Stomach (tissue), 4 donors: ENCODE results near the gene C5.

Experiments
- EP300 ChIP-seq: sonication (generic); formaldehyde crosslinking; IDR thresholded peaks from one replicate; pipeline ENCODE4 v1.6.1; 2017; ENCODE audit warnings: antibody characterized with exemption
- POLR2A ChIP-seq, 4 donors: fragments of 450-650 bp; IDR thresholded peaks; one replicate each; pipeline ENCODE4 v1.6.1; 2016; ENCODE audit warnings: antibody characterized with exemption in 4 of 4, control low read depth in 2 of 4, mild to moderate bottlenecking in 1 of 4, moderate library complexity in 1 of 4
- POLR2AphosphoS5 ChIP-seq, 3 donors: sonication (generic); formaldehyde crosslinking; IDR thresholded peaks; one replicate each; pipeline ENCODE4 v1.6.1; 2016; ENCODE audit warnings: antibody characterized with exemption in 3 of 3
- TF ChIP-seq, protein P1 (sequence below), 7 experiments: fragments of 450-650 bp in 4 of 7; fragments of 200-600 bp in 3 of 7; sonication (generic) in 3 of 7; IDR thresholded peaks; one replicate each; pipeline ENCODE4 v1.5.1; 2016 to 2019; ENCODE audit warnings: antibody characterized with exemption in 7 of 7, control low read depth in 2 of 7, mild to moderate bottlenecking in 1 of 7

DNA sequence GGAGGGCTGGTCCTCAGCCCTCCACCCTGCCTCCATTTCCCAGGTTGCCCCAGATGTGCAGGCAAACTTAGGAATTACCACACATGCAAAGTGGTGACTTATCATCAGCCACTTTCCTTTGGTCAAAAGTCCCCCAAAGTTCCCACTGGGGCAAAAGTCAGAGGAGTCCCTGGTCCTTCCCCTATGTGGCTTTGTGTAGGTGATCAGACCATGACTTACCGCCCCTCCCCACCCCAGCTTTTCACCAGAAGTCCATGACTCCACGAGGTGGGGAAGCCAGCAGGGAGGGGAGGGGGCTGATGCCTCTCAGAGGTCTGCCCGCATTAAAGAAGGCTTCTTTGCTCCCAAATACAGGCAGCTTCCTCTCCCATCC lies 129.3 kb downstream of the C5 start:
- TF ChIP-seq POLR2AphosphoS5 (IDR thresholded peaks at IDR 0.05) (no peak), POLR2A (IDR thresholded peaks at IDR 0.05) (no peak), EP300 (no peak)
- TF ChIP-seq, protein P1, sequence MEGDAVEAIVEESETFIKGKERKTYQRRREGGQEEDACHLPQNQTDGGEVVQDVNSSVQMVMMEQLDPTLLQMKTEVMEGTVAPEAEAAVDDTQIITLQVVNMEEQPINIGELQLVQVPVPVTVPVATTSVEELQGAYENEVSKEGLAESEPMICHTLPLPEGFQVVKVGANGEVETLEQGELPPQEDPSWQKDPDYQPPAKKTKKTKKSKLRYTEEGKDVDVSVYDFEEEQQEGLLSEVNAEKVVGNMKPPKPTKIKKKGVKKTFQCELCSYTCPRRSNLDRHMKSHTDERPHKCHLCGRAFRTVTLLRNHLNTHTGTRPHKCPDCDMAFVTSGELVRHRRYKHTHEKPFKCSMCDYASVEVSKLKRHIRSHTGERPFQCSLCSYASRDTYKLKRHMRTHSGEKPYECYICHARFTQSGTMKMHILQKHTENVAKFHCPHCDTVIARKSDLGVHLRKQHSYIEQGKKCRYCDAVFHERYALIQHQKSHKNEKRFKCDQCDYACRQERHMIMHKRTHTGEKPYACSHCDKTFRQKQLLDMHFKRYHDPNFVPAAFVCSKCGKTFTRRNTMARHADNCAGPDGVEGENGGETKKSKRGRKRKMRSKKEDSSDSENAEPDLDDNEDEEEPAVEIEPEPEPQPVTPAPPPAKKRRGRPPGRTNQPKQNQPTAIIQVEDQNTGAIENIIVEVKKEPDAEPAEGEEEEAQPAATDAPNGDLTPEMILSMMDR (IDR thresholded peaks at IDR 0.05), result no peak
